Peyer's patch (tissue), 4 donors: ENCODE measurements around the gene SLC20A1. TPM values are rescaled to one million over a fixed set of nuclear protein-coding genes. Genes with fewer than 3 reads are reported as not detected.

Source experiments
- DNase-seq, 3 donors: peaks; one replicate each; pipeline ENCODE4 v3.0.0-alpha.2; 2017 to 2019
- H3K27ac ChIP-seq, 4 donors: fragments of 200-600 bp; sonication (generic); one replicate each; pipeline ENCODE4 v1.5.1; 2016 to 2019
- H3K27me3 ChIP-seq, 2 donors: fragments of 200-600 bp; sonication (generic); one replicate each; pipeline ENCODE4 v1.5.1; 2019
- H3K36me3 ChIP-seq, 3 donors: fragments of 200-600 bp; sonication (generic); one replicate each; pipeline ENCODE4 v1.5.1; 2016 to 2019
- H3K4me1 ChIP-seq, 4 donors: fragments of 200-600 bp; sonication (generic); one replicate each; pipeline ENCODE4 v1.5.1; 2016 to 2019
- H3K4me3 ChIP-seq, 4 donors: fragments of 200-600 bp; sonication (generic); 1 replicate in 3 of 4; 2 replicates in 1 of 4; pipeline ENCODE4 v1.5.1; 2016 to 2019; ENCODE audit warnings: mild to moderate bottlenecking in 1 of 4
- H3K9me3 ChIP-seq, 4 donors: fragments of 200-600 bp; sonication (generic); one replicate each; pipeline ENCODE4 v1.5.1; 2016 to 2019; ENCODE audit warnings: mild to moderate bottlenecking in 1 of 4
- CTCF ChIP-seq, 6 experiments: fragments of 450-650 bp in 4 of 6; fragments of 200-600 bp in 2 of 6; sonication (generic) in 1 of 6; IDR thresholded peaks; one replicate each; pipeline ENCODE4 v1.5.1; 2017 to 2019; ENCODE audit warnings: antibody characterized with exemption in 6 of 6, mild to moderate bottlenecking in 3 of 6, moderate library complexity in 1 of 6
- POLR2A ChIP-seq, 2 donors: fragments of 450-650 bp; IDR thresholded peaks; one replicate each; pipeline ENCODE4 v1.5.1; 2017; ENCODE audit warnings: antibody characterized with exemption in 2 of 2, mild to moderate bottlenecking in 2 of 2, moderate library complexity in 2 of 2
- total RNA-seq, 4 donors: library from RNA; depleted of rRNA; stranded (reverse); fragments of >200 nt; gene quantifications; one replicate each; pipeline ENCODE4 v1.1.0, GENCODE V29; 2016

SLC20A1 gene
- total RNA-seq, 4 donors from 2014 or later = 48.7 to 143 (median 122) TPM

- Histone ChIP-seq H3K27ac (no peak overlapping the region), H3K36me3 (no peaks in the 10 kb centered on the region), H3K27me3 (no peaks in the 10 kb centered on the region), H3K4me1 (no peaks in the 10 kb centered on the region), H3K4me3 (no peak overlapping the region), H3K9me3 (no peaks in the 10 kb centered on the region)
- peak in 1 of 3 donors; percentile 33 for DNase-seq
- no peak for TF ChIP-seq CTCF (IDR thresholded peaks at IDR 0.05)
- no peak for TF ChIP-seq POLR2A (IDR thresholded peaks at IDR 0.05)
Measured at GRCh38 chr2:112682101-112682500, 36.4 kb downstream of the SLC20A1 start.

GRCh38 chr2:112683550-112684414 lies 38.0 kb downstream of the SLC20A1 start:
- no peaks in the 10 kb centered on the region for H3K4me1 ChIP-seq
- H3K9me3 ChIP-seq = no peaks in the 10 kb centered on the region
- TF ChIP-seq POLR2A (IDR thresholded peaks at IDR 0.05) = no peak
- TF ChIP-seq CTCF (IDR thresholded peaks at IDR 0.05) = no peak
- no peak overlapping the region for H3K27ac ChIP-seq
- peak in 1 of 3 donors; percentile 37 for DNase-seq
- H3K4me3 ChIP-seq = no peak overlapping the region
- H3K27me3 ChIP-seq = no peaks in the 10 kb centered on the region
- no peaks in the 10 kb centered on the region for H3K36me3 ChIP-seq

- H3K27ac ChIP-seq = no peak overlapping the region
- peak in 1 of 3 donors; percentile 7 for DNase-seq
Measured at GRCh38 chr2:112684415-112684775, 38.7 kb downstream of the SLC20A1 start.

GRCh38 chr2:112685271-112685884 lies 39.6 kb downstream of the SLC20A1 start:
- peak in 1 of 3 donors; percentile 9 for DNase-seq
- TF ChIP-seq POLR2A (IDR thresholded peaks at IDR 0.05) (no peak), CTCF (IDR thresholded peaks at IDR 0.05) (peak in 2 of 6 experiments; percentile 25 to 31)
- no peak overlapping the region for H3K4me3 ChIP-seq
- H3K36me3 ChIP-seq = no peaks in the 10 kb centered on the region
- no peaks in the 10 kb centered on the region for H3K4me1 ChIP-seq
- no peaks in the 10 kb centered on the region for H3K27me3 ChIP-seq
- H3K27ac ChIP-seq = no peak overlapping the region
- no peaks in the 10 kb centered on the region for H3K9me3 ChIP-seq

More at GRCh38 chr2:112684415-112684775, 38.7 kb downstream of the SLC20A1 start:
- Histone ChIP-seq H3K4me3 (no peak overlapping the region), H3K4me1 (no peaks in the 10 kb centered on the region), H3K36me3 (no peaks in the 10 kb centered on the region), H3K27me3 (no peaks in the 10 kb centered on the region), H3K9me3 (no peaks in the 10 kb centered on the region)
- no peak for TF ChIP-seq POLR2A (IDR thresholded peaks at IDR 0.05)
- no peak for TF ChIP-seq CTCF (IDR thresholded peaks at IDR 0.05)

- H3K27me3 ChIP-seq = no peaks in the 10 kb centered on the region
- H3K36me3 ChIP-seq = no peaks in the 10 kb centered on the region
- H3K27ac ChIP-seq = no peak overlapping the region
- no peaks in the 10 kb centered on the region for H3K9me3 ChIP-seq
- DNase-seq = peak in 1 of 3 donors; percentile 41
- TF ChIP-seq POLR2A (IDR thresholded peaks at IDR 0.05) = no peak
- TF ChIP-seq CTCF (IDR thresholded peaks at IDR 0.05) = no peak
- peaks cover 0 to 10% (median 3%) of the 10 kb centered on the region in 4 donors for H3K4me1 ChIP-seq
- no peak overlapping the region for H3K4me3 ChIP-seq
Measured at GRCh38 chr2:112686348-112687217, 40.8 kb downstream of the SLC20A1 start.
